MV-4-11 (cell line): ENCODE results near the gene SLC26A6.

Experiments
- DNase-seq: peaks from one replicate; lab custom pipeline; 2025; lab: John Stamatoyannopoulos, UW

Gene SLC26A6

GRCh38 chr3:48660800-48661400 lies 25.6 kb upstream of the SLC26A6 start:
- no peak for DNase-seq

GRCh38 chr3:48656841-48657281 lies 21.6 kb upstream of the SLC26A6 start:
- DNase-seq = no peak

GRCh38 chr3:48656061-48656840 lies 21.0 kb upstream of the SLC26A6 start:
- DNase-seq = peak; percentile 21

GRCh38 chr3:48655606-48656005 lies 20.3 kb upstream of the SLC26A6 start:
- DNase-seq = no peak

- no peak for DNase-seq
Observed at GRCh38 chr3:48655063-48655462, 19.8 kb upstream of the SLC26A6 start.

- no peak for DNase-seq
Observed at GRCh38 chr3:48652923-48653715, 17.9 kb upstream of the SLC26A6 start.

GRCh38 chr3:48651771-48652170 lies 16.5 kb upstream of the SLC26A6 start:
- DNase-seq = no peak

GRCh38 chr3:48650723-48651122 lies 15.5 kb upstream of the SLC26A6 start:
- no peak for DNase-seq

GRCh38 chr3:48648188-48648850 lies 13.1 kb upstream of the SLC26A6 start:
- no peak for DNase-seq

- DNase-seq = no peak
Observed at GRCh38 chr3:48647714-48648113, 12.5 kb upstream of the SLC26A6 start.

- no peak for DNase-seq
Observed at GRCh38 chr3:48644898-48645760, 9.9 kb upstream of the SLC26A6 start.

- no peak for DNase-seq
Observed at GRCh38 chr3:48642605-48643004, 7.3 kb upstream of the SLC26A6 start.

- no peak for DNase-seq
Observed at GRCh38 chr3:48641396-48641795, 6.1 kb upstream of the SLC26A6 start.

GRCh38 chr3:48639944-48640606 lies 4.8 kb upstream of the SLC26A6 start:
- no peak for DNase-seq

GRCh38 chr3:48637305-48637704 lies 2.0 kb upstream of the SLC26A6 start:
- DNase-seq = no peak

GRCh38 chr3:48636149-48636655 lies 941 bp upstream of the SLC26A6 start:
- no peak for DNase-seq

GRCh38 chr3:48634661-48635221 lies 520 bp downstream of the SLC26A6 start:
- DNase-seq = peak; percentile 37

- DNase-seq = no peak
Observed at GRCh38 chr3:48633743-48634142, 1.5 kb downstream of the SLC26A6 start.

GRCh38 chr3:48633256-48633655 lies 2.0 kb downstream of the SLC26A6 start:
- DNase-seq = no peak
